ENCODE data around the gene AFMID. TPM values are rescaled to one million over a fixed set of nuclear protein-coding genes. Genes with fewer than 3 reads are reported as not detected.

AFMID gene
- total and polyA plus RNA-seq, 2 of the 13 experiments (the other 11 are each of a cell fraction or from before 2014, with no cell fraction given), result 249 to 270 TPM

DNA sequence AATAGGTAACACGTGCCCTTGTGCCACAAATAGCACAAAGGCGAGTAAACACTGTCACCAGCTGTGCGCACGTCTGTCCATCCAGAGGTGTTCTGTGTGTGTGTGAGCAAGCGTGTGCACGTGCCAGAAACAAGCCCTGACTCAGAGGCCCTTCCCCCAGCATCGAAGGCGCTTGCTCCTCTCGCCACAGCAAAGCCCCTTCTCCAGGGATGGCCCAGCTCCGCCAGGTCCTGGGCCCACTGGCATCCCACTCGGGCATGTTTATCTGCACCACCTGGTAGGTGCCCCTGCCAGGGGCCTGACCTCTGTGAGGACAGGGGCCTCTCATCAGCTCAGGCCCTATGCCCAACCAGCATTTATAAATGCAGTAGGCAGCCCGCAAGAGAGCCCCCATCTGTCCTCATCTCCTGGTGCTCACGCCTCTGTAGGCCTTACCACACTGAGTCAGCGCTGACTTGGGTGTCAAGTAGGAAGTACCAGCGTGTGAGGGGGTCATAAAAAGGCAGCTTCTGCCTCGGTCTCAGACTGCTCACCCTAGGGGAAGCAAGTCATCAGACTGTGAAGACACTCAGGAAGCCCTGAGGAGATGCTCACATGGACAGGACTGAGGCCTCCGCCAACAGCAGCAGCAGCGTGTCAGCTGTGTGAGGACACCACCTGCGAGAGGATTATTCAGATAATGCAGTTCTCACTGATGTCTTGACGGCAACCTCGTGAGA, 55.0 kb downstream of the AFMID start (continued):
- TF ChIP-seq ZSCAN22 (CRISPR knock-in tag; IDR thresholded peaks at IDR 0.05), result no peak
- no peak for TF ChIP-seq MTF2 (CRISPR knock-in tag; IDR thresholded peaks at IDR 0.05; ENCODE audit: borderline replicate concordance)
- TF ChIP-seq SKI (IDR thresholded peaks at IDR 0.05; ENCODE audit: partially characterized antibody), result no peak
- TF ChIP-seq, protein P1, sequence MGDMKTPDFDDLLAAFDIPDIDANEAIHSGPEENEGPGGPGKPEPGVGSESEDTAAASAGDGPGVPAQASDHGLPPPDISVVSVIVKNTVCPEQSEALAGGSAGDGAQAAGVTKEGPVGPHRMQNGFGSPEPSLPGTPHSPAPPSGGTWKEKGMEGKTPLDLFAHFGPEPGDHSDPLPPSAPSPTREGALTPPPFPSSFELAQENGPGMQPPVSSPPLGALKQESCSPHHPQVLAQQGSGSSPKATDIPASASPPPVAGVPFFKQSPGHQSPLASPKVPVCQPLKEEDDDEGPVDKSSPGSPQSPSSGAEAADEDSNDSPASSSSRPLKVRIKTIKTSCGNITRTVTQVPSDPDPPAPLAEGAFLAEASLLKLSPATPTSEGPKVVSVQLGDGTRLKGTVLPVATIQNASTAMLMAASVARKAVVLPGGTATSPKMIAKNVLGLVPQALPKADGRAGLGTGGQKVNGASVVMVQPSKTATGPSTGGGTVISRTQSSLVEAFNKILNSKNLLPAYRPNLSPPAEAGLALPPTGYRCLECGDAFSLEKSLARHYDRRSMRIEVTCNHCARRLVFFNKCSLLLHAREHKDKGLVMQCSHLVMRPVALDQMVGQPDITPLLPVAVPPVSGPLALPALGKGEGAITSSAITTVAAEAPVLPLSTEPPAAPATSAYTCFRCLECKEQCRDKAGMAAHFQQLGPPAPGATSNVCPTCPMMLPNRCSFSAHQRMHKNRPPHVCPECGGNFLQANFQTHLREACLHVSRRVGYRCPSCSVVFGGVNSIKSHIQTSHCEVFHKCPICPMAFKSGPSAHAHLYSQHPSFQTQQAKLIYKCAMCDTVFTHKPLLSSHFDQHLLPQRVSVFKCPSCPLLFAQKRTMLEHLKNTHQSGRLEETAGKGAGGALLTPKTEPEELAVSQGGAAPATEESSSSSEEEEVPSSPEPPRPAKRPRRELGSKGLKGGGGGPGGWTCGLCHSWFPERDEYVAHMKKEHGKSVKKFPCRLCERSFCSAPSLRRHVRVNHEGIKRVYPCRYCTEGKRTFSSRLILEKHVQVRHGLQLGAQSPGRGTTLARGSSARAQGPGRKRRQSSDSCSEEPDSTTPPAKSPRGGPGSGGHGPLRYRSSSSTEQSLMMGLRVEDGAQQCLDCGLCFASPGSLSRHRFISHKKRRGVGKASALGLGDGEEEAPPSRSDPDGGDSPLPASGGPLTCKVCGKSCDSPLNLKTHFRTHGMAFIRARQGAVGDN (CRISPR knock-in tag; IDR thresholded peaks at IDR 0.05), result peak; percentile 41
- TF ChIP-seq SRF (IDR thresholded peaks at IDR 0.05; ENCODE audit: low read depth, low read length), result no peak
- TF ChIP-seq, protein P2, sequence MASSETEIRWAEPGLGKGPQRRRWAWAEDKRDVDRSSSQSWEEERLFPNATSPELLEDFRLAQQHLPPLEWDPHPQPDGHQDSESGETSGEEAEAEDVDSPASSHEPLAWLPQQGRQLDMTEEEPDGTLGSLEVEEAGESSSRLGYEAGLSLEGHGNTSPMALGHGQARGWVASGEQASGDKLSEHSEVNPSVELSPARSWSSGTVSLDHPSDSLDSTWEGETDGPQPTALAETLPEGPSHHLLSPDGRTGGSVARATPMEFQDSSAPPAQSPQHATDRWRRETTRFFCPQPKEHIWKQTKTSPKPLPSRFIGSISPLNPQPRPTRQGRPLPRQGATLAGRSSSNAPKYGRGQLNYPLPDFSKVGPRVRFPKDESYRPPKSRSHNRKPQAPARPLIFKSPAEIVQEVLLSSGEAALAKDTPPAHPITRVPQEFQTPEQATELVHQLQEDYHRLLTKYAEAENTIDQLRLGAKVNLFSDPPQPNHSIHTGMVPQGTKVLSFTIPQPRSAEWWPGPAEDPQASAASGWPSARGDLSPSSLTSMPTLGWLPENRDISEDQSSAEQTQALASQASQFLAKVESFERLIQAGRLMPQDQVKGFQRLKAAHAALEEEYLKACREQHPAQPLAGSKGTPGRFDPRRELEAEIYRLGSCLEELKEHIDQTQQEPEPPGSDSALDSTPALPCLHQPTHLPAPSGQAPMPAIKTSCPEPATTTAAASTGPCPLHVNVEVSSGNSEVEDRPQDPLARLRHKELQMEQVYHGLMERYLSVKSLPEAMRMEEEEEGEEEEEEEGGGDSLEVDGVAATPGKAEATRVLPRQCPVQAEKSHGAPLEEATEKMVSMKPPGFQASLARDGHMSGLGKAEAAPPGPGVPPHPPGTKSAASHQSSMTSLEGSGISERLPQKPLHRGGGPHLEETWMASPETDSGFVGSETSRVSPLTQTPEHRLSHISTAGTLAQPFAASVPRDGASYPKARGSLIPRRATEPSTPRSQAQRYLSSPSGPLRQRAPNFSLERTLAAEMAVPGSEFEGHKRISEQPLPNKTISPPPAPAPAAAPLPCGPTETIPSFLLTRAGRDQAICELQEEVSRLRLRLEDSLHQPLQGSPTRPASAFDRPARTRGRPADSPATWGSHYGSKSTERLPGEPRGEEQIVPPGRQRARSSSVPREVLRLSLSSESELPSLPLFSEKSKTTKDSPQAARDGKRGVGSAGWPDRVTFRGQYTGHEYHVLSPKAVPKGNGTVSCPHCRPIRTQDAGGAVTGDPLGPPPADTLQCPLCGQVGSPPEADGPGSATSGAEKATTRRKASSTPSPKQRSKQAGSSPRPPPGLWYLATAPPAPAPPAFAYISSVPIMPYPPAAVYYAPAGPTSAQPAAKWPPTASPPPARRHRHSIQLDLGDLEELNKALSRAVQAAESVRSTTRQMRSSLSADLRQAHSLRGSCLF (CRISPR knock-in tag; IDR thresholded peaks at IDR 0.05; ENCODE audit: borderline replicate concordance), result no peak
- TF ChIP-seq, protein P3, sequence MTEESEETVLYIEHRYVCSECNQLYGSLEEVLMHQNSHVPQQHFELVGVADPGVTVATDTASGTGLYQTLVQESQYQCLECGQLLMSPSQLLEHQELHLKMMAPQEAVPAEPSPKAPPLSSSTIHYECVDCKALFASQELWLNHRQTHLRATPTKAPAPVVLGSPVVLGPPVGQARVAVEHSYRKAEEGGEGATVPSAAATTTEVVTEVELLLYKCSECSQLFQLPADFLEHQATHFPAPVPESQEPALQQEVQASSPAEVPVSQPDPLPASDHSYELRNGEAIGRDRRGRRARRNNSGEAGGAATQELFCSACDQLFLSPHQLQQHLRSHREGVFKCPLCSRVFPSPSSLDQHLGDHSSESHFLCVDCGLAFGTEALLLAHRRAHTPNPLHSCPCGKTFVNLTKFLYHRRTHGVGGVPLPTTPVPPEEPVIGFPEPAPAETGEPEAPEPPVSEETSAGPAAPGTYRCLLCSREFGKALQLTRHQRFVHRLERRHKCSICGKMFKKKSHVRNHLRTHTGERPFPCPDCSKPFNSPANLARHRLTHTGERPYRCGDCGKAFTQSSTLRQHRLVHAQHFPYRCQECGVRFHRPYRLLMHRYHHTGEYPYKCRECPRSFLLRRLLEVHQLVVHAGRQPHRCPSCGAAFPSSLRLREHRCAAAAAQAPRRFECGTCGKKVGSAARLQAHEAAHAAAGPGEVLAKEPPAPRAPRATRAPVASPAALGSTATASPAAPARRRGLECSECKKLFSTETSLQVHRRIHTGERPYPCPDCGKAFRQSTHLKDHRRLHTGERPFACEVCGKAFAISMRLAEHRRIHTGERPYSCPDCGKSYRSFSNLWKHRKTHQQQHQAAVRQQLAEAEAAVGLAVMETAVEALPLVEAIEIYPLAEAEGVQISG (CRISPR knock-in tag; IDR thresholded peaks at IDR 0.05), result peak; percentile 5; the same call in 1 of the 2 replicates
- no peak for TF ChIP-seq NFIC (IDR thresholded peaks at IDR 0.05; ENCODE audit: low read length)
- TF ChIP-seq ZKSCAN5 (CRISPR knock-in tag; IDR thresholded peaks at IDR 0.05), result no peak
- no peak for TF ChIP-seq ZNF598 (CRISPR knock-in tag; IDR thresholded peaks at IDR 0.05; ENCODE audit: borderline replicate concordance)
- TF ChIP-seq ZNF678 (CRISPR knock-in tag; IDR thresholded peaks at IDR 0.05), result no peak
- 0 out of 2 replicates have a peak, but pooled peaks have one; percentile 42 for TF ChIP-seq ZNF567 (CRISPR knock-in tag; IDR thresholded peaks at IDR 0.05; ENCODE audit: borderline replicate concordance)
- TF ChIP-seq ZNF891 (CRISPR knock-in tag; IDR thresholded peaks at IDR 0.05), result no peak
- TF ChIP-seq HOXA9 (CRISPR knock-in tag; IDR thresholded peaks at IDR 0.05; ENCODE audit: borderline replicate concordance), result no peak
- no peak for TF ChIP-seq RBM39 (IDR thresholded peaks at IDR 0.05; ENCODE audit: low read depth, low read length, poor library complexity, severe bottlenecking)
- no peak for TF ChIP-seq SNAPC2 (CRISPR knock-in tag; IDR thresholded peaks at IDR 0.05)
- TF ChIP-seq CBFB (CRISPR knock-in tag; IDR thresholded peaks at IDR 0.05), result no peak
- no peak for TF ChIP-seq TBX3 (IDR thresholded peaks at IDR 0.05; ENCODE audit: borderline replicate concordance)

Data from HepG2 (cell line).